ENCODE measurements around the gene DMRT1.

DMRT1 gene

DNA sequence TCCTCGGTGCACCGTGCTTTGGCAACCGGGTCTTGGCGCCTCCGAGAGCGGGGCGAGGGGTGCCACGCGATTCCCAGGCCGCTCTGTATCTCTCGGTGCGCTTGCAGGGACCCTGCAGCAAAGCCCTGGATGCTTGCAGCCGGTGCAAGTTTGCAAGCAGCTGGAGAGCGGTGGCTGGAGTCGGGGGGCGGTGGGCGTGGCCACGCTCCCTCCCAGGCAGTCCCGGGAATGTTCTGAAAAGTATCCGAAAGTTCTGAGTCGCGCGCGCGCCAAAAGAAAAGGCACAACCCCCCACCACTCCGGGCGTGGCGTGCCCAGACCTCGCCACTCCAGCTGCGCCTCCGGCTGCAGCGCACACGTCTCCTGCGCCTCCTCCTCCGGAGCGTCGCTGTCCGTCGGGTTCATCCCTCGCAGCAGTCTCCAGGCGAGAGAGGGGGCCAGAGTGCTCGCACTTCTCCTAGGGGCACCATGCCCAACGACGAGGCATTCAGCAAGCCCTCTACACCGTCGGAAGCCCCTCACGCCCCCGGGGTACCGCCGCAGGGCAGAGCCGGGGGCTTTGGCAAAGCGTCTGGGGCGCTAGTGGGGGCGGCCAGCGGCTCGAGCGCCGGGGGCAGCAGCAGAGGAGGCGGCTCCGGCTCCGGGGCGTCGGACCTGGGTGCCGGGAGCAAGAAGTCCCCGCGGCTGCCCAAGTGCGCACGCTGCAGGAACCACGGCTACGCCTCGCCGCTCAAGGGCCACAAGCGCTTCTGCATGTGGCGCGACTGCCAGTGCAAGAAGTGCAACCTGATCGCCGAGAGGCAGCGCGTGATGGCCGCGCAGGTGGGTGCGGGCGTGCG lies at the start of gene DMRT1:
Gene DMRT1, plus strand, starts transcription at position 327 of the 839 bp plus-strand sequence. Its CDS starts 142 bp downstream, at position 469.
- no peak within 1 kb of the TSS for H3K27ac ChIP-seq
- TF ChIP-seq, protein P1, sequence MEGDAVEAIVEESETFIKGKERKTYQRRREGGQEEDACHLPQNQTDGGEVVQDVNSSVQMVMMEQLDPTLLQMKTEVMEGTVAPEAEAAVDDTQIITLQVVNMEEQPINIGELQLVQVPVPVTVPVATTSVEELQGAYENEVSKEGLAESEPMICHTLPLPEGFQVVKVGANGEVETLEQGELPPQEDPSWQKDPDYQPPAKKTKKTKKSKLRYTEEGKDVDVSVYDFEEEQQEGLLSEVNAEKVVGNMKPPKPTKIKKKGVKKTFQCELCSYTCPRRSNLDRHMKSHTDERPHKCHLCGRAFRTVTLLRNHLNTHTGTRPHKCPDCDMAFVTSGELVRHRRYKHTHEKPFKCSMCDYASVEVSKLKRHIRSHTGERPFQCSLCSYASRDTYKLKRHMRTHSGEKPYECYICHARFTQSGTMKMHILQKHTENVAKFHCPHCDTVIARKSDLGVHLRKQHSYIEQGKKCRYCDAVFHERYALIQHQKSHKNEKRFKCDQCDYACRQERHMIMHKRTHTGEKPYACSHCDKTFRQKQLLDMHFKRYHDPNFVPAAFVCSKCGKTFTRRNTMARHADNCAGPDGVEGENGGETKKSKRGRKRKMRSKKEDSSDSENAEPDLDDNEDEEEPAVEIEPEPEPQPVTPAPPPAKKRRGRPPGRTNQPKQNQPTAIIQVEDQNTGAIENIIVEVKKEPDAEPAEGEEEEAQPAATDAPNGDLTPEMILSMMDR (conservative IDR thresholded peaks at IDR 0.05), result no peak

- TF ChIP-seq, protein P1 (conservative IDR thresholded peaks at IDR 0.05), result no peak
- no peak overlapping the region for H3K27ac ChIP-seq
Measured at GRCh38 chr9:792331-793260, 48.9 kb upstream of the DMRT1 start.

GRCh38 chr9:794386-794785 lies 47.1 kb upstream of the DMRT1 start:
- no peak overlapping the region for H3K27ac ChIP-seq
- TF ChIP-seq, protein P1 (conservative IDR thresholded peaks at IDR 0.05), result no peak

DNA sequence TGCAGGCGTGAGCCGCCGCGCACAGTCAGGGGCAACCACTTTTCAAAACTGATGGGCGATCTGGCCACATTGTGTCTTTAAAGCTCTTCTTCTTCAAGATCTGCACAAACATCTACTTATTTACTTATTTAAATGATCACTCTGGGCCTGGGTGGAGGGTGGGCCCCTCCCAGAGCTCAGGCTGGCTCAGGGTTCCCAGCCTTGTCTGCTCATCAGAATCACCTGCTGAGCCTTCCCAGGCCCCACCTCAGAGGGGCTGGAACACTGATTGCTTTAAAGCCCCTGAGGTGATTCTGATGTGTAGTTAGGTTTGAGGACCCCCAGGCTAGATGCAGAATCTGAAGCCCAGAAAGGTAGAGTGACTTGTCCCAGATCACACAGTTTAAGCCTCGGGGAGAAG lies 45.6 kb upstream of the DMRT1 start:
- TF ChIP-seq, protein P1 (conservative IDR thresholded peaks at IDR 0.05), result no peak
- no peak overlapping the region for H3K27ac ChIP-seq

DNA sequence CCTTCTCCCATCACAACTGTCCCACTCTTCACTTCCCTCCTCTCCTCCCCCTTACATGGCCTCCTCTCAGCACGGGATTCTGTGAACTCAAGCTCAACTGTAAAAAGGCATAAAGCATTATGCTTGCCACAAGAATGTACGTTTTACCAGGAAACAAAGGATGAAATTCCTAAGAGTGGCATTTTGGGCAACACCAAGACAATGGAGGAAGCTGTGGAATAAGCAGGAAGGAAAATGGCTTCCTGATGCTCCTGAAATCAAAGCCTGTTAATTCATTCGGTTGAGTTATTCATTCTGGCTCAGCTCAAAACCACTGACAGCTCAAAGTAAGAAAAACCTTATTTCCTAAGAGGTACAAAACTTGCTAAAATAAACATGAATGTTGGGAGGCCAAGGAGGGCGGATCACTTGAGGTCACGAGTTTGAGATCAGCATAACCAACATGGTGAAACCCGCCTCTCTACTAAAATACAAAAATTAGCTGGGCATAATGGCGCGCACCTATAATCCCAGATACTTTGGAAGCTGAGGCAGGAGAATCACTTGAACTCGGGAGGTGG lies 40.8 kb upstream of the DMRT1 start:
- TF ChIP-seq, protein P1 (conservative IDR thresholded peaks at IDR 0.05), result no peak
- H3K27ac ChIP-seq, result no peak overlapping the region

GRCh38 chr9:801399-802071 lies 40.0 kb upstream of the DMRT1 start:
- no peak overlapping the region for H3K27ac ChIP-seq
- TF ChIP-seq, protein P1 (conservative IDR thresholded peaks at IDR 0.05), result no peak
